EH (cell line): Measurements from ENCODE around the gene KCNQ1.

Experiments
- DNase-seq: peaks from one replicate; pipeline ENCODE4 v3.0.0-alpha.2; 2015; ENCODE audit warnings: low read depth

The KCNQ1 gene

GRCh38 chr11:2808850-2809846 lies 364.3 kb downstream of the KCNQ1 start:
- DNase-seq = no peak

- no peak for DNase-seq
Observed at GRCh38 chr11:2809854-2810253, 365.0 kb downstream of the KCNQ1 start.

- DNase-seq = no peak
Observed at GRCh38 chr11:2810411-2811205, 365.8 kb downstream of the KCNQ1 start.

- no peak for DNase-seq
Observed at GRCh38 chr11:2811206-2812091, 366.6 kb downstream of the KCNQ1 start.

GRCh38 chr11:2812371-2812991 lies 367.7 kb downstream of the KCNQ1 start:
- DNase-seq = peak; percentile 6

- DNase-seq = peak; percentile 63
Observed at GRCh38 chr11:2813141-2813908, 368.5 kb downstream of the KCNQ1 start.

GRCh38 chr11:2813968-2814367 lies 369.2 kb downstream of the KCNQ1 start:
- no peak for DNase-seq

- no peak for DNase-seq
Observed at GRCh38 chr11:2814751-2815150, 369.9 kb downstream of the KCNQ1 start.

- DNase-seq = no peak
Observed at GRCh38 chr11:2815762-2816496, 371.1 kb downstream of the KCNQ1 start.

GRCh38 chr11:2816523-2816922 lies 371.7 kb downstream of the KCNQ1 start:
- DNase-seq = no peak

GRCh38 chr11:2816941-2817421 lies 372.2 kb downstream of the KCNQ1 start:
- DNase-seq = peak; percentile 75

- no peak for DNase-seq
Observed at GRCh38 chr11:2817431-2817830, 372.6 kb downstream of the KCNQ1 start.

GRCh38 chr11:2818021-2818420 lies 373.2 kb downstream of the KCNQ1 start:
- DNase-seq = no peak

- no peak for DNase-seq
Observed at GRCh38 chr11:2818503-2818902, 373.7 kb downstream of the KCNQ1 start.

GRCh38 chr11:2819316-2819715 lies 374.5 kb downstream of the KCNQ1 start:
- no peak for DNase-seq

GRCh38 chr11:2820976-2821375 lies 376.2 kb downstream of the KCNQ1 start:
- no peak for DNase-seq

- no peak for DNase-seq
Observed at GRCh38 chr11:2821891-2822290, 377.1 kb downstream of the KCNQ1 start.

- no peak for DNase-seq
Observed at GRCh38 chr11:2824851-2825250, 380.0 kb downstream of the KCNQ1 start.

- peak; percentile 98 for DNase-seq
Observed at GRCh38 chr11:2825261-2825888, 380.6 kb downstream of the KCNQ1 start.
